ENCODE data around the gene CDH23.
"Not testable (repeated sequence)": the region's sequence is repeated elsewhere in the genome, so short reads cannot be mapped to it uniquely, and the experiment has no call there.

GRCh38 chr10:71358906-71359305 lies 37.8 kb upstream of the CDH23 start:
- TF ChIP-seq, protein P1, sequence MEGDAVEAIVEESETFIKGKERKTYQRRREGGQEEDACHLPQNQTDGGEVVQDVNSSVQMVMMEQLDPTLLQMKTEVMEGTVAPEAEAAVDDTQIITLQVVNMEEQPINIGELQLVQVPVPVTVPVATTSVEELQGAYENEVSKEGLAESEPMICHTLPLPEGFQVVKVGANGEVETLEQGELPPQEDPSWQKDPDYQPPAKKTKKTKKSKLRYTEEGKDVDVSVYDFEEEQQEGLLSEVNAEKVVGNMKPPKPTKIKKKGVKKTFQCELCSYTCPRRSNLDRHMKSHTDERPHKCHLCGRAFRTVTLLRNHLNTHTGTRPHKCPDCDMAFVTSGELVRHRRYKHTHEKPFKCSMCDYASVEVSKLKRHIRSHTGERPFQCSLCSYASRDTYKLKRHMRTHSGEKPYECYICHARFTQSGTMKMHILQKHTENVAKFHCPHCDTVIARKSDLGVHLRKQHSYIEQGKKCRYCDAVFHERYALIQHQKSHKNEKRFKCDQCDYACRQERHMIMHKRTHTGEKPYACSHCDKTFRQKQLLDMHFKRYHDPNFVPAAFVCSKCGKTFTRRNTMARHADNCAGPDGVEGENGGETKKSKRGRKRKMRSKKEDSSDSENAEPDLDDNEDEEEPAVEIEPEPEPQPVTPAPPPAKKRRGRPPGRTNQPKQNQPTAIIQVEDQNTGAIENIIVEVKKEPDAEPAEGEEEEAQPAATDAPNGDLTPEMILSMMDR (IDR thresholded peaks at IDR 0.05): not testable (repeated sequence)
- TF ChIP-seq POLR2AphosphoS5, POLR2A (IDR thresholded peaks at IDR 0.05): not testable (repeated sequence)

All from transverse colon (tissue), 4 donors.